Astrocyte (in vitro differentiated cells and primary cell): ENCODE results near the gene HSPA9. TPM values are rescaled to one million over a fixed set of nuclear protein-coding genes. Genes with fewer than 3 reads are reported as not detected.

ENCODE experiments used
- DNase-seq: peaks from one replicate; pipeline ENCODE4 v3.0.0-alpha.2; 2010; ENCODE audit warnings: low read depth
- FAIRE-seq: peaks from 2 replicates; lab custom pipeline; 2011; peaks lifted over from hg19 to GRCh38; lab: Jason Lieb, UNC
- H2AFZ ChIP-seq: 2 replicates; pipeline ENCODE4 v1.6.0; 2012; ENCODE audit warnings: low read depth, low read length, inconsistent platforms
- H3K27ac ChIP-seq: 2 replicates; pipeline ENCODE4 v1.5.1; 2011; ENCODE audit warnings: low read depth, low read length, inconsistent platforms
- H3K27me3 ChIP-seq: 2 replicates; pipeline ENCODE4 v1.6.0; 2011; ENCODE audit warnings: low read length, inconsistent platforms; ENCODE audit not compliant: insufficient read depth
- H3K36me3 ChIP-seq: 2 replicates; pipeline ENCODE4 v1.5.1; 2011; ENCODE audit warnings: low read length, inconsistent platforms; ENCODE audit not compliant: insufficient read depth
- H3K4me1 ChIP-seq: 2 replicates; pipeline ENCODE4 v1.5.1; 2011; ENCODE audit warnings: low read length, inconsistent platforms; ENCODE audit not compliant: insufficient read depth
- H3K4me2 ChIP-seq: 2 replicates; pipeline ENCODE4 v1.6.0; 2012; ENCODE audit warnings: low read length, inconsistent platforms
- H3K4me3 ChIP-seq: 2 replicates; pipeline ENCODE4 v1.5.1; 2011; ENCODE audit warnings: low read depth, mild to moderate bottlenecking, low read length, inconsistent platforms; ENCODE audit not compliant: insufficient read depth
- H3K79me2 ChIP-seq: 2 replicates; pipeline ENCODE4 v1.6.0; 2012; ENCODE audit warnings: mild to moderate bottlenecking, low read length, inconsistent platforms; ENCODE audit not compliant: insufficient read depth
- H3K9ac ChIP-seq: 2 replicates; pipeline ENCODE4 v1.6.0; 2012; ENCODE audit warnings: mild to moderate bottlenecking, low read length, inconsistent platforms
- H3K9me3 ChIP-seq: 2 replicates; pipeline ENCODE4 v1.5.1; 2012; ENCODE audit warnings: low read depth, mild to moderate bottlenecking, low read length, inconsistent platforms; ENCODE audit not compliant: insufficient read depth
- H4K20me1 ChIP-seq: 2 replicates; pipeline ENCODE4 v1.6.0; 2012; ENCODE audit warnings: low read length, inconsistent platforms; ENCODE audit not compliant: insufficient read depth
- H3K27ac Mint-ChIP-seq: one replicate; pipeline ENCODE4 v1.8.0; 2021; ENCODE audit warnings: mild to moderate bottlenecking, mixed read lengths; ENCODE audit not compliant: unreplicated experiment
- H3K27me3 Mint-ChIP-seq: one replicate; pipeline ENCODE4 v1.8.0; 2021; ENCODE audit warnings: low read depth, mixed read lengths; ENCODE audit not compliant: unreplicated experiment
- H3K36me3 Mint-ChIP-seq: one replicate; pipeline ENCODE4 v1.8.0; 2021; ENCODE audit warnings: low read depth, mixed read lengths; ENCODE audit not compliant: unreplicated experiment
- H3K4me1 Mint-ChIP-seq: one replicate; pipeline ENCODE4 v1.8.0; 2021; ENCODE audit warnings: low read depth, mixed read lengths; ENCODE audit not compliant: unreplicated experiment
- H3K4me3 Mint-ChIP-seq: one replicate; pipeline ENCODE4 v1.8.0; 2021; ENCODE audit warnings: mild to moderate bottlenecking, moderate library complexity, mixed read lengths; ENCODE audit not compliant: unreplicated experiment
- H3K9me3 Mint-ChIP-seq: one replicate; pipeline ENCODE4 v1.8.0; 2021; ENCODE audit warnings: mild to moderate bottlenecking, mixed read lengths; ENCODE audit not compliant: unreplicated experiment
- CTCF ChIP-seq: IDR thresholded peaks from 2 replicates; pipeline ENCODE4 v1.5.1; 2011; ENCODE audit warnings: low read depth, mild to moderate bottlenecking, inconsistent platforms, low read length, moderate library complexity; ENCODE audit not compliant: insufficient read depth
- EZH2 ChIP-seq: IDR thresholded peaks from 2 replicates; pipeline ENCODE4 v1.6.1; 2012; ENCODE audit warnings: mild to moderate bottlenecking, low read length, inconsistent platforms; ENCODE audit not compliant: insufficient read depth
- total RNA-seq: library from RNA; stranded (reverse); gene quantifications from 2 replicates; pipeline ENCODE4 v1.2.1, GENCODE V29; 2021

HSPA9 gene
- total RNA-seq, 1 donor from 2014 or later, result 266 TPM

GRCh38 chr5:138580777-138581176, 5.6 kb upstream of the HSPA9 start:
- H3K27me3 ChIP-seq, result peaks cover 4% of the 10 kb centered on the region
- H3K36me3 ChIP-seq, result no peaks in the 10 kb centered on the region
- Mint-ChIP-seq H3K4me3 (no peak overlapping the region), H3K27ac (no peak overlapping the region), H3K36me3 (peaks cover 3% of the 10 kb centered on the region), H3K9me3 (peaks cover 2% of the 10 kb centered on the region), H3K4me1 (peaks cover 3% of the 10 kb centered on the region), H3K27me3 (peaks cover 5% of the 10 kb centered on the region)
- H3K4me1 ChIP-seq, result no peaks in the 10 kb centered on the region
- DNase-seq (no peak), FAIRE-seq (no peak)
- no peak overlapping the region for H3K9ac ChIP-seq
- no peaks in the 10 kb centered on the region for H3K9me3 ChIP-seq
- no peak overlapping the region for H2AFZ ChIP-seq
- H4K20me1 ChIP-seq, result no peaks in the 10 kb centered on the region
- H3K4me2 ChIP-seq, result no peak overlapping the region
- TF ChIP-seq EZH2, result no peak
- no peak for TF ChIP-seq CTCF
- H3K4me3 ChIP-seq, result no peak overlapping the region
- no peaks in the 10 kb centered on the region for H3K79me2 ChIP-seq
- H3K27ac ChIP-seq, result no peak overlapping the region

- H2AFZ ChIP-seq, result no peak overlapping the region
- no peaks in the 10 kb centered on the region for H3K27me3 ChIP-seq
- Mint-ChIP-seq H3K27me3 (peaks cover 2% of the 10 kb centered on the region), H3K36me3 (peaks cover 3% of the 10 kb centered on the region), H3K4me3 (no peak overlapping the region), H3K9me3 (peaks cover 2% of the 10 kb centered on the region), H3K27ac (no peak overlapping the region), H3K4me1 (peaks cover 3% of the 10 kb centered on the region)
- H3K27ac ChIP-seq, result no peak overlapping the region
- H3K9ac ChIP-seq, result no peak overlapping the region
- no peaks in the 10 kb centered on the region for H3K4me1 ChIP-seq
- no peaks in the 10 kb centered on the region for H3K36me3 ChIP-seq
- H3K79me2 ChIP-seq, result peaks cover 4% of the 10 kb centered on the region
- no peaks in the 10 kb centered on the region for H3K9me3 ChIP-seq
- DNase-seq (no peak), FAIRE-seq (no peak)
- H3K4me2 ChIP-seq, result no peak overlapping the region
- no peaks in the 10 kb centered on the region for H4K20me1 ChIP-seq
- no peak overlapping the region for H3K4me3 ChIP-seq
- TF ChIP-seq EZH2 (no peak), CTCF (no peak)
These were observed 4.8 kb upstream of the HSPA9 start for GRCh38 chr5:138580001-138580400.

- H3K4me1 Mint-ChIP-seq, result peaks cover 3% of the 10 kb centered on the region
- H3K9me3 Mint-ChIP-seq, result peaks cover 2% of the 10 kb centered on the region
These were observed 4.3 kb upstream of the HSPA9 start for GRCh38 chr5:138579517-138579863.

More at GRCh38 chr5:138579517-138579863, 4.3 kb upstream of the HSPA9 start:
- H4K20me1 ChIP-seq, result peaks cover 4% of the 10 kb centered on the region
- no peak overlapping the region for H3K4me2 ChIP-seq
- H3K36me3 ChIP-seq, result no peaks in the 10 kb centered on the region
- peaks cover 3% of the 10 kb centered on the region for H3K36me3 Mint-ChIP-seq
- H3K27me3 Mint-ChIP-seq, result no peaks in the 10 kb centered on the region
- H3K27ac ChIP-seq, result no peak overlapping the region
- peak overlapping the region; percentile 1 for H2AFZ ChIP-seq
- H3K9ac ChIP-seq, result no peak overlapping the region
- no peaks in the 10 kb centered on the region for H3K4me1 ChIP-seq
- H3K27ac Mint-ChIP-seq, result no peak overlapping the region
- no peak overlapping the region for H3K4me3 ChIP-seq
- no peak for FAIRE-seq
- H3K9me3 ChIP-seq, result no peaks in the 10 kb centered on the region
- no peak overlapping the region for H3K4me3 Mint-ChIP-seq
- no peak for DNase-seq
- H3K27me3 ChIP-seq, result no peaks in the 10 kb centered on the region
- TF ChIP-seq EZH2, result no peak
- no peak for TF ChIP-seq CTCF
- H3K79me2 ChIP-seq, result peaks cover 9% of the 10 kb centered on the region
